ENCODE results near the gene E2F8. TPM values are rescaled to one million over a fixed set of nuclear protein-coding genes. Genes with fewer than 3 reads are reported as not detected.

Gene E2F8
- total RNA-seq, 1 experiment from 2014 or later, result 10.7 TPM

DNA sequence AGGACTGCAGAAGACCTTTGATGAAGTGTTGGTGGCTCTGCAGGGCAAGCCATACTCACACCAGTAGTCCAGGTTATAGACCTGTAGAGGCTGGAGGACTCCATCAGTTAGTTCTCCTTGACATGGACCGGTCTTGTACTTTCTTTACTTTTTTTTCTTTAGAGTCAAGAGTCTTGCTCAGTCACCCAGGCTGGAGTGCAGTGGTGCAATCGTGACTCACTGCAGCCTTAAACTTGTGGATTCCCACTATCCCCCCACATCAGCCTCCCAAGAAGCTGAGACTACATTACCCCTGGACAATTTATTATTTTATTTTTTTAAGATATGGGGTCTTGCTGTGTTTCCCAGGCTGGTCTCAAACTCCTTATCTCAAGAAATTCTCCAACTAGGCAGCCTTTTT is 49.6 kb upstream of the E2F8 start:
- H3K36me3 Mint-ChIP-seq, result no peaks in the 10 kb centered on the region
- no peak for TF ChIP-seq ZNF138 (CRISPR knock-in tag; conservative IDR thresholded peaks at IDR 0.05)
- TF ChIP-seq NFATC4 (CRISPR knock-in tag; IDR thresholded peaks at IDR 0.05), result no peak
- TF ChIP-seq ZNF232 (CRISPR knock-in tag; IDR thresholded peaks at IDR 0.05), result no peak
- no peak for TF ChIP-seq HMGA2 (CRISPR knock-in tag; IDR thresholded peaks at IDR 0.05)
- TF ChIP-seq, protein P1, sequence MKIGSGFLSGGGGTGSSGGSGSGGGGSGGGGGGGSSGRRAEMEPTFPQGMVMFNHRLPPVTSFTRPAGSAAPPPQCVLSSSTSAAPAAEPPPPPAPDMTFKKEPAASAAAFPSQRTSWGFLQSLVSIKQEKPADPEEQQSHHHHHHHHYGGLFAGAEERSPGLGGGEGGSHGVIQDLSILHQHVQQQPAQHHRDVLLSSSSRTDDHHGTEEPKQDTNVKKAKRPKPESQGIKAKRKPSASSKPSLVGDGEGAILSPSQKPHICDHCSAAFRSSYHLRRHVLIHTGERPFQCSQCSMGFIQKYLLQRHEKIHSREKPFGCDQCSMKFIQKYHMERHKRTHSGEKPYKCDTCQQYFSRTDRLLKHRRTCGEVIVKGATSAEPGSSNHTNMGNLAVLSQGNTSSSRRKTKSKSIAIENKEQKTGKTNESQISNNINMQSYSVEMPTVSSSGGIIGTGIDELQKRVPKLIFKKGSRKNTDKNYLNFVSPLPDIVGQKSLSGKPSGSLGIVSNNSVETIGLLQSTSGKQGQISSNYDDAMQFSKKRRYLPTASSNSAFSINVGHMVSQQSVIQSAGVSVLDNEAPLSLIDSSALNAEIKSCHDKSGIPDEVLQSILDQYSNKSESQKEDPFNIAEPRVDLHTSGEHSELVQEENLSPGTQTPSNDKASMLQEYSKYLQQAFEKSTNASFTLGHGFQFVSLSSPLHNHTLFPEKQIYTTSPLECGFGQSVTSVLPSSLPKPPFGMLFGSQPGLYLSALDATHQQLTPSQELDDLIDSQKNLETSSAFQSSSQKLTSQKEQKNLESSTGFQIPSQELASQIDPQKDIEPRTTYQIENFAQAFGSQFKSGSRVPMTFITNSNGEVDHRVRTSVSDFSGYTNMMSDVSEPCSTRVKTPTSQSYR (CRISPR knock-in tag; IDR thresholded peaks at IDR 0.05), result no peak
- TF ChIP-seq, protein P2, sequence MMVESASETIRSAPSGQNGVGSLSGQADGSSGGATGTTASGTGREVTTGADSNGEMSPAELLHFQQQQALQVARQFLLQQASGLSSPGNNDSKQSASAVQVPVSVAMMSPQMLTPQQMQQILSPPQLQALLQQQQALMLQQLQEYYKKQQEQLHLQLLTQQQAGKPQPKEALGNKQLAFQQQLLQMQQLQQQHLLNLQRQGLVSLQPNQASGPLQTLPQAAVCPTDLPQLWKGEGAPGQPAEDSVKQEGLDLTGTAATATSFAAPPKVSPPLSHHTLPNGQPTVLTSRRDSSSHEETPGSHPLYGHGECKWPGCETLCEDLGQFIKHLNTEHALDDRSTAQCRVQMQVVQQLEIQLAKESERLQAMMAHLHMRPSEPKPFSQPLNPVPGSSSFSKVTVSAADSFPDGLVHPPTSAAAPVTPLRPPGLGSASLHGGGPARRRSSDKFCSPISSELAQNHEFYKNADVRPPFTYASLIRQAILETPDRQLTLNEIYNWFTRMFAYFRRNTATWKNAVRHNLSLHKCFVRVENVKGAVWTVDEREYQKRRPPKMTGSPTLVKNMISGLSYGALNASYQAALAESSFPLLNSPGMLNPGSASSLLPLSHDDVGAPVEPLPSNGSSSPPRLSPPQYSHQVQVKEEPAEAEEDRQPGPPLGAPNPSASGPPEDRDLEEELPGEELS (CRISPR knock-in tag; IDR thresholded peaks at IDR 0.05), result no peak
- TF ChIP-seq, protein P3, sequence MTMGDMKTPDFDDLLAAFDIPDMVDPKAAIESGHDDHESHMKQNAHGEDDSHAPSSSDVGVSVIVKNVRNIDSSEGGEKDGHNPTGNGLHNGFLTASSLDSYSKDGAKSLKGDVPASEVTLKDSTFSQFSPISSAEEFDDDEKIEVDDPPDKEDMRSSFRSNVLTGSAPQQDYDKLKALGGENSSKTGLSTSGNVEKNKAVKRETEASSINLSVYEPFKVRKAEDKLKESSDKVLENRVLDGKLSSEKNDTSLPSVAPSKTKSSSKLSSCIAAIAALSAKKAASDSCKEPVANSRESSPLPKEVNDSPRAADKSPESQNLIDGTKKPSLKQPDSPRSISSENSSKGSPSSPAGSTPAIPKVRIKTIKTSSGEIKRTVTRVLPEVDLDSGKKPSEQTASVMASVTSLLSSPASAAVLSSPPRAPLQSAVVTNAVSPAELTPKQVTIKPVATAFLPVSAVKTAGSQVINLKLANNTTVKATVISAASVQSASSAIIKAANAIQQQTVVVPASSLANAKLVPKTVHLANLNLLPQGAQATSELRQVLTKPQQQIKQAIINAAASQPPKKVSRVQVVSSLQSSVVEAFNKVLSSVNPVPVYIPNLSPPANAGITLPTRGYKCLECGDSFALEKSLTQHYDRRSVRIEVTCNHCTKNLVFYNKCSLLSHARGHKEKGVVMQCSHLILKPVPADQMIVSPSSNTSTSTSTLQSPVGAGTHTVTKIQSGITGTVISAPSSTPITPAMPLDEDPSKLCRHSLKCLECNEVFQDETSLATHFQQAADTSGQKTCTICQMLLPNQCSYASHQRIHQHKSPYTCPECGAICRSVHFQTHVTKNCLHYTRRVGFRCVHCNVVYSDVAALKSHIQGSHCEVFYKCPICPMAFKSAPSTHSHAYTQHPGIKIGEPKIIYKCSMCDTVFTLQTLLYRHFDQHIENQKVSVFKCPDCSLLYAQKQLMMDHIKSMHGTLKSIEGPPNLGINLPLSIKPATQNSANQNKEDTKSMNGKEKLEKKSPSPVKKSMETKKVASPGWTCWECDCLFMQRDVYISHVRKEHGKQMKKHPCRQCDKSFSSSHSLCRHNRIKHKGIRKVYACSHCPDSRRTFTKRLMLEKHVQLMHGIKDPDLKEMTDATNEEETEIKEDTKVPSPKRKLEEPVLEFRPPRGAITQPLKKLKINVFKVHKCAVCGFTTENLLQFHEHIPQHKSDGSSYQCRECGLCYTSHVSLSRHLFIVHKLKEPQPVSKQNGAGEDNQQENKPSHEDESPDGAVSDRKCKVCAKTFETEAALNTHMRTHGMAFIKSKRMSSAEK (CRISPR knock-in tag; IDR thresholded peaks at IDR 0.05; ENCODE audit: borderline replicate concordance), result no peak
- TF ChIP-seq, protein P4, sequence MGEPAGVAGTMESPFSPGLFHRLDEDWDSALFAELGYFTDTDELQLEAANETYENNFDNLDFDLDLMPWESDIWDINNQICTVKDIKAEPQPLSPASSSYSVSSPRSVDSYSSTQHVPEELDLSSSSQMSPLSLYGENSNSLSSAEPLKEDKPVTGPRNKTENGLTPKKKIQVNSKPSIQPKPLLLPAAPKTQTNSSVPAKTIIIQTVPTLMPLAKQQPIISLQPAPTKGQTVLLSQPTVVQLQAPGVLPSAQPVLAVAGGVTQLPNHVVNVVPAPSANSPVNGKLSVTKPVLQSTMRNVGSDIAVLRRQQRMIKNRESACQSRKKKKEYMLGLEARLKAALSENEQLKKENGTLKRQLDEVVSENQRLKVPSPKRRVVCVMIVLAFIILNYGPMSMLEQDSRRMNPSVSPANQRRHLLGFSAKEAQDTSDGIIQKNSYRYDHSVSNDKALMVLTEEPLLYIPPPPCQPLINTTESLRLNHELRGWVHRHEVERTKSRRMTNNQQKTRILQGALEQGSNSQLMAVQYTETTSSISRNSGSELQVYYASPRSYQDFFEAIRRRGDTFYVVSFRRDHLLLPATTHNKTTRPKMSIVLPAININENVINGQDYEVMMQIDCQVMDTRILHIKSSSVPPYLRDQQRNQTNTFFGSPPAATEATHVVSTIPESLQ (CRISPR knock-in tag; IDR thresholded peaks at IDR 0.05), result no peak
- TF ChIP-seq, protein P5, sequence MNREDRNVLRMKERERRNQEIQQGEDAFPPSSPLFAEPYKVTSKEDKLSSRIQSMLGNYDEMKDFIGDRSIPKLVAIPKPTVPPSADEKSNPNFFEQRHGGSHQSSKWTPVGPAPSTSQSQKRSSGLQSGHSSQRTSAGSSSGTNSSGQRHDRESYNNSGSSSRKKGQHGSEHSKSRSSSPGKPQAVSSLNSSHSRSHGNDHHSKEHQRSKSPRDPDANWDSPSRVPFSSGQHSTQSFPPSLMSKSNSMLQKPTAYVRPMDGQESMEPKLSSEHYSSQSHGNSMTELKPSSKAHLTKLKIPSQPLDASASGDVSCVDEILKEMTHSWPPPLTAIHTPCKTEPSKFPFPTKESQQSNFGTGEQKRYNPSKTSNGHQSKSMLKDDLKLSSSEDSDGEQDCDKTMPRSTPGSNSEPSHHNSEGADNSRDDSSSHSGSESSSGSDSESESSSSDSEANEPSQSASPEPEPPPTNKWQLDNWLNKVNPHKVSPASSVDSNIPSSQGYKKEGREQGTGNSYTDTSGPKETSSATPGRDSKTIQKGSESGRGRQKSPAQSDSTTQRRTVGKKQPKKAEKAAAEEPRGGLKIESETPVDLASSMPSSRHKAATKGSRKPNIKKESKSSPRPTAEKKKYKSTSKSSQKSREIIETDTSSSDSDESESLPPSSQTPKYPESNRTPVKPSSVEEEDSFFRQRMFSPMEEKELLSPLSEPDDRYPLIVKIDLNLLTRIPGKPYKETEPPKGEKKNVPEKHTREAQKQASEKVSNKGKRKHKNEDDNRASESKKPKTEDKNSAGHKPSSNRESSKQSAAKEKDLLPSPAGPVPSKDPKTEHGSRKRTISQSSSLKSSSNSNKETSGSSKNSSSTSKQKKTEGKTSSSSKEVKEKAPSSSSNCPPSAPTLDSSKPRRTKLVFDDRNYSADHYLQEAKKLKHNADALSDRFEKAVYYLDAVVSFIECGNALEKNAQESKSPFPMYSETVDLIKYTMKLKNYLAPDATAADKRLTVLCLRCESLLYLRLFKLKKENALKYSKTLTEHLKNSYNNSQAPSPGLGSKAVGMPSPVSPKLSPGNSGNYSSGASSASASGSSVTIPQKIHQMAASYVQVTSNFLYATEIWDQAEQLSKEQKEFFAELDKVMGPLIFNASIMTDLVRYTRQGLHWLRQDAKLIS (CRISPR knock-in tag; IDR thresholded peaks at IDR 0.05; ENCODE audit: borderline replicate concordance), result no peak
- TF ChIP-seq ZNF263 (CRISPR knock-in tag; IDR thresholded peaks at IDR 0.05; ENCODE audit: low read depth), result no peak
- no peak for TF ChIP-seq ZNF121 (CRISPR knock-in tag; IDR thresholded peaks at IDR 0.05)
- POLR2A ChIA-PET, result no interaction called here
- CTCF ChIA-PET, result interaction anchor here (0.7 kb wide), 1 partner anchor 31 kb away, joined by 3 read pairs; no protein-coding TSS in a partner anchor
- peaks cover 8% of the 10 kb centered on the region for H3K4me1 Mint-ChIP-seq
- no peaks in the 10 kb centered on the region for H3K27me3 Mint-ChIP-seq (ENCODE audit: low read depth)
- DNase-seq (ENCODE audit: low spot score) (no peak), ATAC-seq (no peak)
- H3K9me3 Mint-ChIP-seq, result no peaks in the 10 kb centered on the region
- H3K4me3 Mint-ChIP-seq, result no peak overlapping the region
- no peak overlapping the region for H3K27ac Mint-ChIP-seq
